Esophagus (tissue), 2 donors: Measurements from ENCODE around the gene IAPP. TPM values are rescaled to one million over a fixed set of nuclear protein-coding genes. Genes with fewer than 3 reads are reported as not detected.

Experiments
- H3K27ac ChIP-seq, 2 donors: one replicate each; pipeline ENCODE4 v1.5.1; 2013; ENCODE audit warnings: low read depth in 2 of 2, mild to moderate bottlenecking in 2 of 2, inconsistent platforms in 1 of 2, low read length in 1 of 2, moderate library complexity in 1 of 2
- H3K27me3 ChIP-seq, 2 donors: one replicate each; pipeline ENCODE4 v1.6.1; 2013; ENCODE audit warnings: low read length in 2 of 2, control low read depth in 1 of 2, mild to moderate bottlenecking in 1 of 2; ENCODE audit not compliant: insufficient read depth in 2 of 2, control insufficient read depth in 1 of 2
- H3K36me3 ChIP-seq, 2 donors: one replicate each; pipeline ENCODE4 v1.6.1; 2013; ENCODE audit warnings: low read length in 1 of 2; ENCODE audit not compliant: control insufficient read depth in 2 of 2, insufficient read depth in 2 of 2
- H3K4me1 ChIP-seq, 2 donors: one replicate each; pipeline ENCODE4 v1.6.1; 2013; ENCODE audit warnings: low read length in 1 of 2; ENCODE audit not compliant: control insufficient read depth in 2 of 2, insufficient read depth in 2 of 2
- H3K4me3 ChIP-seq, 2 donors: one replicate each; pipeline ENCODE4 v1.5.1; 2013; ENCODE audit warnings: low read length in 2 of 2, mild to moderate bottlenecking in 2 of 2, low read depth in 1 of 2, moderate library complexity in 1 of 2
- H3K9me3 ChIP-seq, 2 donors: one replicate each; pipeline ENCODE4 v1.6.1; 2013; ENCODE audit warnings: mild to moderate bottlenecking in 2 of 2, low read depth in 1 of 2, low read length in 1 of 2, moderate library complexity in 1 of 2; ENCODE audit not compliant: control insufficient read depth in 2 of 2, insufficient read depth in 1 of 2
- WGBS, 2 donors: extraction: QIAGEN DNeasy Blood & Tissue Kit; methylation state at CpG; one replicate each; pipeline ENCODE4 v1.1.7; 2013; 5-methylcytosine and 5-hydroxymethylcytosine counted together
- polyA plus RNA-seq, 2 donors: library from polyadenylated mRNA; stranded (reverse); fragments of 200-250 nt; gene quantifications; one replicate each; pipeline ENCODE4 v1.2.3, GENCODE V29; 2013
- donor health status: healthy with polysubstance abuse.
- donor health status: Bipolar disorder and iron deficiency.

IAPP gene
- under 1 TPM in 1 of 2 donors, not detected in 1; 0.05 TPM for polyA plus RNA-seq

DNA sequence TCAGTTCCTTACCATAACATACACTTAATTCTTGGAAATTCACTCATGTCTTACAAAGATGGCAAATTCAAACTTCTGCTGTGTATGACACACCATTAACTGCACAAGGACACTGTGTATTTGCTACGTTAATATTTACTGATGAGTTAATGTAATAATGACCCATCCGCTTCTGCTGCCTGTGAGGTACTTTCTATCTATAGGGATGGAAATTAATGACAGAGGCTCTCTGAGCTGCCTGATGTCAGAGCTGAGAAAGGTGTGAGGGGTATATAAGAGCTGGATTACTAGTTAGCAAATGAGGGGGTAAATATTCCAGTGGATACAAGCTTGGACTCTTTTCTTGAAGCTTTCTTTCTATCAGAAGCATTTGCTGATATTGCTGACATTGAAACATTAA lies at the start of gene IAPP:
IAPP (plus strand) TSS at position 301 of the 400 bp plus-strand sequence. CDS start 450 bp downstream, outside the sequence.
- Histone ChIP-seq H3K36me3 (no peaks in the 10 kb centered on the region), H3K9me3 (peaks cover 0 to 2% of the 10 kb centered on the region in 2 donors), H3K4me3 (no peak within 1 kb of the TSS), H3K27me3 (no peaks in the 10 kb centered on the region), H3K4me1 (no peaks in the 10 kb centered on the region), H3K27ac (no peak within 1 kb of the TSS)
- 72 to 74% methylated on average over 2 of the region's 2 CpGs for WGBS, 2 donors

DNA sequence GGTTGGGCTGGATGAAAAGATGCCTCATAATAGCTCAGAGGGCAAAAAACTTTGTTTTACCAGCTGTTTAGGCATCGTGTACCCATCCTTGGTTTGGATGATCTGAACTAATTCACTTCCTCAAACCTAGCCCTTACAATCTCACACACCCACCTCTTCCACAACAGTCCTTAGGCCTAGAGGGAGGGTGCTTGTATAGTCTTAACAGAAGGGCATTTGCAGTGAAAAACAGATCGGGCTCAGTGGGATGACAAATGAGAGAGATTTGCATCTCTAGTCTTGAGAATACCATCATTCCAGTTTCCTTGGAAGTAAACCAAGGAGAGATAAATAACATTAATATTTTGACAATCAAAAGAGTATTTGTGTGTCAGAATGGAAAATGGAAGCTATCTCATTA lies 49.0 kb upstream of the IAPP start:
- no peak overlapping the region for H3K4me3 ChIP-seq
- no peaks in the 10 kb centered on the region for H3K36me3 ChIP-seq
- peaks cover 0 to 3% of the 10 kb centered on the region in 2 donors for H3K9me3 ChIP-seq
- WGBS, 2 donors, result 30 to 57% methylated on average over 2 of the region's 2 CpGs
- no peak overlapping the region for H3K27ac ChIP-seq
- H3K4me1 ChIP-seq, result no peaks in the 10 kb centered on the region
- H3K27me3 ChIP-seq, result no peaks in the 10 kb centered on the region

DNA sequence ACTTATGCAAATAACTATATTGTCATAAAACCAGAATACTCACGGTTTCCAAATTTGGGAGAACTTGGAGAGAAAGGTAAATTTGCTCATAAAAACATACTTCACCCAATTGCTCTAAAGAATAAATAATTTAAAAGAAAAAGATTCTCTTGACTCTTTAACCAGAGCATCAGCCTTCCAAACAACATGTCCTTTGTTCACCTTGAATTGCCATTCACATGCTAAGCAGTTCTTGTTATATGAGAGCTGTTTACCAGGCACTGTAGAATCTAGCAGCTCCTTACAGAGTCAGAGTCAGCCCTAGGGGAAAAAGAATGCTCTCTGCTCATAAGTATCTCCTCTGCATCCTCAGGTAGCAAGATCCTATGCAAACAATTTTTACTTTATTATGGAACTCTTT lies 48.2 kb upstream of the IAPP start:
- WGBS, 2 donors, result 15 to 22% methylated on average over 1 of the region's 1 CpG

DNA sequence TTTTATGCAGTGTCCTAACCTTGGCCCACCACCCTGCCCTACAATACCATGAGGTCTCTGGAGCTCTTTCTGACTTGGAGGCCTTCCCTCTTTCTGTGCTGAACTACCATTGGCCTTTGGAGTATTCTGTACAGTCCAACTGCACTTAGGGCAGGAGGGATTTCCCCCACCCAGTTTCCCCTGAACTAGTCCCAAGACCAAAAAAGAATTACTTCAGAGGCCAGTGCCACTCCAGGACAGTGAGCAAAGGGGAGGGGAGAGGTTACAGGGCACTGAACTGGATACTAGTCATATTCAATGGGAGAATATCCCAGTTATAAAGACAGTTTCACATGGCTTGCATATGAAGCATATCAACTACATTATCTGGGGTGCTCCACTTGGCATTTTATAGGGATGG lies 44.1 kb upstream of the IAPP start:
- peaks cover 0 to 3% of the 10 kb centered on the region in 2 donors for H3K9me3 ChIP-seq
- H3K4me3 ChIP-seq, result no peak overlapping the region
- H3K27me3 ChIP-seq, result no peaks in the 10 kb centered on the region
- H3K27ac ChIP-seq, result no peak overlapping the region
- no peaks in the 10 kb centered on the region for H3K36me3 ChIP-seq
- H3K4me1 ChIP-seq, result no peaks in the 10 kb centered on the region

More for the DNA sequence above, 48.2 kb upstream of the IAPP start:
- H3K4me3 ChIP-seq, result no peak overlapping the region
- no peaks in the 10 kb centered on the region for H3K4me1 ChIP-seq
- H3K27ac ChIP-seq, result no peak overlapping the region
- H3K36me3 ChIP-seq, result no peaks in the 10 kb centered on the region
- peaks cover 0 to 3% of the 10 kb centered on the region in 2 donors for H3K9me3 ChIP-seq
- H3K27me3 ChIP-seq, result no peaks in the 10 kb centered on the region

DNA sequence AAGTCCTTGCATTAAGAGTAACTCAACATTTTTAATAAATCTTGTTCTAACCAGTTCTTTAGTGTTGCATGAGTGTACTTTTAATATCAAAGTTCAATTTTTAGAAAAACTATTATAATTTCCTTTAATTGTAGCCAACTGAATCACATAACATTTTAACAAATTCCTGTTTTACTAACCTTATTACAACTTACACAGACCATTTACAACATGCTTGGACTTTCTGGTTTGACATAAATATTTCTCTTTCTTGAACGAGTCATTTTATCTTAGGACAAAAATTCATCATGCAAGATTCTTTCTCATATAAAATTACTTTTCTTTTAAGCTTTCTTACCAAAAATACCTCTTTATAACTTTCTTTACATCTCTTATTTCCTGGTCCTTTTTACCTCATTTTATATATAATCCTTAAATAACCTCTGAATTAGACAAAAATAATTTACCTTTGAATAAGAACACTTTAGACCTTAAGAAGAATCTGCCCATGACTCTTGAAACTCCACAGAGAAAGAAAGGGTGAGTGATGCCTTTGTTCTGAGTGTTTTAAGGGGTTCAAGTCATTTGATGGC lies 41.9 kb upstream of the IAPP start:
- no peak overlapping the region for H3K27ac ChIP-seq
- no peaks in the 10 kb centered on the region for H3K36me3 ChIP-seq
- H3K4me1 ChIP-seq, result no peaks in the 10 kb centered on the region
- H3K9me3 ChIP-seq, result peaks cover 0 to 3% of the 10 kb centered on the region in 2 donors
- no peak overlapping the region for H3K4me3 ChIP-seq
- no peaks in the 10 kb centered on the region for H3K27me3 ChIP-seq
- 70% methylated on average over 1 of the region's 1 CpG for WGBS, 2 donors

DNA sequence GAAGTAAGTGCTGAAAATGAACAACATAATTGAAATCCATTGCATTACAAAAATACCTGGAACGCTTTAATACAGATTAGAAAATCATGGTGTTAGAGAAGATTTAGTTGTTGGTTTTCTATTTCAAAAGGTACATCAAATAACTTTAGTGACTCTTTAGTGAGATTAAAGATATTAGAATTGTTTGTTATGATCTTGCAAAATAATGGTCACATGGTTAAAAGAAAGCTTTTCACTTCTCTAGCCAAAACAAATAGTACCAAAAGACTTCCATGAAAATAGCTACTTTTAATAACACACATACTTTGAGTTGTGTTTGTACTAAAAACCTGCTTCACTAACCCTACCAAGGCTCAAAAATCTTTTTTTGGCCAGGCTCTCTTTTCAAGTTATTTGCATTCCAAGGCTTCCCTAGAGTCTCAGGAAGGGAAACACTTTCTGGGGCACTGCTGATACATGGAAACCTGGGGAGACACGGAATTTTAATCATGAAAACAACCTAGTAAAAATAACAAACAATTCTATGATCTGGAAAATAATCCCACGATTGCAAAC lies 37.9 kb upstream of the IAPP start, which contains the start of gene SLCO1A2:
SLCO1A2 (minus strand) TSS at position 147 of the 555 bp plus-strand sequence. CDS start 270 bp downstream, outside the sequence.
- Histone ChIP-seq H3K4me1 (no peaks in the 10 kb centered on the region), H3K27me3 (no peaks in the 10 kb centered on the region), H3K36me3 (no peaks in the 10 kb centered on the region), H3K4me3 (no peak within 1 kb of the TSS), H3K27ac (no peak within 1 kb of the TSS), H3K9me3 (no peaks in the 10 kb centered on the region)
- 52 to 67% methylated on average over 3 of the region's 3 CpGs for WGBS, 2 donors

DNA sequence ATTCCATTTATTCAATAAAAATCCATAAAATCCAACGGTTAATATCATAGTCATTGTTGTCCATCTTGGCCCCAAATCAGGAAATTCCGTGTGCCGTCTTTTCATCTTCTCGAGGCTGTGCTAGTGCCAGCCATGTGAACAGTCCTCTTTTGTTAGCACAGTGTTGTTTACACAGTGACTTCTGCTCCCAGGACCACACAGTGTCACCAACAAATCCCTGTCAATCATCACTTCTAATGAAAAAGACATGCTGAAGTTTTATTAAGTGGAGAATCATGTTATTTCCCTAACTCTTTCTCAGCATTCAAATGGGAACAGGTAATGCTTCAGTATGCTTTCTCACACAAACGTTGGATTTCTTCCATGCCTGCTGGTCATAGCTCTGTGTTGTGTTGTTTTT lies 36.0 kb upstream of the IAPP start:
- no peaks in the 10 kb centered on the region for H3K27me3 ChIP-seq
- no peak overlapping the region for H3K27ac ChIP-seq
- no peak overlapping the region for H3K4me3 ChIP-seq
- 48% methylated on average over 5 of the region's 5 CpGs for WGBS, 2 donors
- H3K4me1 ChIP-seq, result no peaks in the 10 kb centered on the region
- no peaks in the 10 kb centered on the region for H3K9me3 ChIP-seq
- no peaks in the 10 kb centered on the region for H3K36me3 ChIP-seq

- Histone ChIP-seq H3K4me1 (no peaks in the 10 kb centered on the region), H3K4me3 (no peak overlapping the region), H3K27ac (no peak overlapping the region), H3K9me3 (no peaks in the 10 kb centered on the region), H3K27me3 (no peaks in the 10 kb centered on the region), H3K36me3 (no peaks in the 10 kb centered on the region)
Observed at GRCh38 chr12:21337453-21337852, 35.2 kb upstream of the IAPP start.

GRCh38 chr12:21337959-21338744 lies 34.5 kb upstream of the IAPP start:
- 86 to 90% methylated on average over 6 of the region's 6 CpGs for WGBS, 2 donors
- H3K9me3 ChIP-seq, result no peaks in the 10 kb centered on the region
- no peak overlapping the region for H3K27ac ChIP-seq
- H3K27me3 ChIP-seq, result no peaks in the 10 kb centered on the region
- no peaks in the 10 kb centered on the region for H3K4me1 ChIP-seq
- H3K36me3 ChIP-seq, result no peaks in the 10 kb centered on the region
- H3K4me3 ChIP-seq, result no peak overlapping the region
